Eye (tissue), 1 donor: ENCODE measurements around the gene DPY19L3.
"Not testable (repeated sequence)": the region's sequence is repeated elsewhere in the genome, so short reads cannot be mapped to it uniquely, and the experiment has no call there.

Source experiments
- DNase-seq: peaks from one replicate; pipeline ENCODE4 v3.0.0-alpha.2; 2015

DPY19L3 gene

GRCh38 chr19:32397671-32398101, 7.9 kb upstream of the DPY19L3 start:
- no peak for DNase-seq

DNA sequence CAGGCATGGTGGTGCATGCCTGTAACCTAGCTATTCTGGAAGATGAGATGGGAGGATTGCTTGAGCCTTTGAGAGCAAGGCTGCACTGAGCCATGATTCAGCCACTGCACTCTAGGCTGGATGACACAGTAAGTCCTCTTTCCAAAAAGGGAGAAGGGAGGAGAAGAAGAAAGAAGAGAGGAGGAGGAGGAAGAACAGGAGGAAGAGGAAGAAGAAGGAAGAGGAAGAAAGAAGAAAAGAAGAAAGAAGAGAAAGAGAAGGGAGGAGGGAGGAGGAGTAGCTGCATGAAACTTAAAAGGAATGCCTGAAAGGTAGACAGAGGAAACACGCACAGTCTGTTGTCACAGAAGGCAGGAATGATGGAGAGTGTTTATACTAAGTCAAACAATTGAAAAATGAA, 3.6 kb upstream of the DPY19L3 start:
- no peak for DNase-seq

GRCh38 chr19:32403291-32403995, 2.1 kb upstream of the DPY19L3 start:
- DNase-seq, result no peak

DNA sequence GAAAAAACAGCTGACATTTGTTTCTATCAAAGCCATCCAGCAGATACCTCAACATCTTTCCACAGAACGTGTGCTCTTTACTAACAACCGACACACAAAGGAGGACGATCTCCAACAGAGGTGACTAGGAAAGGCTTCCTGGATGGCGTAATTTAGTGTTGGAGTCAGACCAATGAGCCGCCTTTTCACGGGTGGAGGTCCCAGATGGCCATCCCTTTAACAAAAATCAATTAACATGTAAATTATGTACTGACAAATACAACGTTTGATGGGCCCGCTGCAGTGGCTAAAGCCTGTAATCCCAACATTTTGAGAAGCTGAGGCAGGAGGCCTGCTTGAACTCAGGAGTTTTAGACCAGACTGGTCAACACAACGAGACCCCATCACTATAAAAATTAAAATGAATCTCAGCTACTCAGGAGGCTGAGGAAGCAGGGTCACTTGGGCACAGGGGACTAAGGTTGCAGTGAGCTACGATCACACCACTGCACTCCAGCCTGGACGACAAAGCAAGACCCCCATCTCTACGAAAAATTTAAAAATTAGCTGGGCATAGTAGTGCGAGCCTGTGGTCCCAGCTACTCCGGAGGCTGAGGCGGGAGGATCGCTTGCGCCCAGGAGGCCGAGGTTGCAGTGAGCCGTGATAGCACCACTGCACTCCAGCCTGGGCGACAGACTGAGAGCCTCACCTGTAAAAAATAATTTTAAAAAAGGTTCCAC, 1.2 kb upstream of the DPY19L3 start:
- DNase-seq, result peak; percentile 28

- no peak for DNase-seq
Measured at GRCh38 chr19:32404933-32405430, 588 bp upstream of the DPY19L3 start.

DNA sequence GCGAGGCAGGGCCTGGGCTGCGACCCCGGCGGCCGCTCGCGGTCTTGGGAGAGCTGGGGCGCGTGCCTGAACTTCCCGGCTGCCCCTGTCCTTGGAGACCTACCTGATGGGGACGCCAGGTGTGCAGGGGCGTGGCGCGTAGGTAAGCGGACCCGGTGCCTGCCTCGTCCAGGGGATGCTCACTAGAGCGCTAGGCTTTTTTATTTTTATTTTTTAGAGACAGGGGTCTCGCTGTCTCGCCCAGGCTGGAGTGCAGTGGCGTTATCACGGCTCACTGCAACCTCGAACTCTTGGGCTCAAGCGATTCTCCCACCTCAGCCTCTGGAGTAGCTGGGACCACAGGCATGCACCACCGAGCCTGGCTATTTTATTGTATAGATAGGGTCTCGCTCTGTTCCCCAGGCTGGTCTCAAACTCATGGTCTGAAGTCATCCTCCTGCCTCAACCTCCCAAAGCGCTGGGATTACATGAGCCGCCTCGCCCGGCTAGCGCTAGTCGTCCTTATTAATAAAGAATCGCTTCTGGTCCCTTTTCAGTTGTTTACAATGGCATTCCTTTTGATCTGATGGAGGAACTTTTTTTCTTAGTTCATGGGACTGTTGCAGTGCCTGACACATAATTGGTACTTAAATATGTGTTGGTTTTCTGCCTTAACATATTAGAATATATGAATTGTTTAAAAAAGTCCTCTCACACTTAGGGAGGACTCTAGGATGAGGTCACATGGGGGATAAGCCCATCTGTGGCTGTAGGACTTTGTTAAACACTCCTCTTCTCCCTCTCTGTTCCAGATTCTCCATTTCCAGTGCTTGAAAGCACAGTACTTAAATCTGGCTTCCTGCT, 812 bp downstream of the DPY19L3 start:
- DNase-seq, result no peak

DNA sequence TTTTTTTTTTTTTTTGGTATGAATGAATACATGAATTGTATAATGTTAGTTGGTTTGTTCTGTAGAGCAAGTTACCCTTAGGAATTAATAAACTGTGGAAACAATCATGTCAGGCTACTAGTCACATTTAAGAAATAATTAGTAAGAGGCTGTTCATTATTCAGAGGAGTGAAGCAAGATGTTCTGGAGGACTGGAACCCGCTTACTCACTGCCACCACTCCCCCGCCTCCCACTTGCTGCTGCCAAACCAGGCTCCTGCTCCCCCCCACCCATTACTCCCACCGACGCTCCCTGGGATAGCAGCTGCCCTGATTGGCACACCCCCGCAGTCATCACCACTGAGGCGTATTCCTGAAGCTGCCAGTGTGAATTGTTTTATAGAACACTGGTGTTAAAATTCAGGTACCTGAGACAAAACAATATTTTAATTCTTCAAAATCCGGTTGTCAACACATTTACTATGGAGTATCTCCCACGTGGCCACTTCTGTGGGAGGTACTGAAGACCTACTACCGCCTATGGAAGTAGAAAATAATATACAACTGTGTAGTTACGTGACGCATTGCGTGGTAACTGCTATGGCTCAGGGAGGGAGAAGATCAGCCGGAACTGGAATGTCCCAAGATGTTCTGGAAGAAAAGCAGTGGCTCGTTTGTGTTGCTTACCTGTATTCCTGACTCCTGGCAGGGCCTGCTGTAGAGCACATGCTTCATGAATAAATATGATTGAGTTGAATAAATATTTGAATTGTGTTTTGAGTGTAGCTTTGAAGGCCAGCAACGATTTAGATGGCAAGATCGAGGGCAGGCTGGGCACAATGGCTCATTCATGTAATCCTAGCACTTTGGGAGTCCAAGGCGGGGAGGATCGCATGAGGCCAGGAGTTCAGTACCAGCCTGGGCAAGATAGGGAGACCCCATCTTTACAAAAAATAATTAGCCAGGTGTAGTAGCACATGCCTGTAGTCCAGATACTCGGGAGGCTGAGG, 1.7 kb downstream of the DPY19L3 start:
- DNase-seq, result no peak

DNA sequence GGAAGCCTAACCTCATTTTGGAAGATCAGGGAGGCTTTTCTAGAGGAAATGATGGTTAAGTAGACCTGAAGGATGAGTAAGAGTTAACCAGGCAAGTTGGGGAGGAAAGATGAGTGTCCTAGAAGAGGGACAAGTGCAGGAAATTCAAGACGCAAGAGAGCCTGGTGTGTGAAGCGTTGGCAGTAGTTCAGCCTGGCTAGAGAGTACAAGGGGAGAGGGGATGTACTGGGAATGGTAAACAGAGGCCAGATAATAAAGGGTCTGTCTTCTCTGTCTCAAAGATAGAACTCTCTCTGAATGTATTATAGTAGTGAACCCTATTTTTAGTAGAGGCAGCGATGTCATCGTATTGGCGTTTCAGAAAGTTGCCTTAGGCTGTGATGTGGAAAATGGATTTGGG, 9.7 kb downstream of the DPY19L3 start:
- no peak for DNase-seq

DNA sequence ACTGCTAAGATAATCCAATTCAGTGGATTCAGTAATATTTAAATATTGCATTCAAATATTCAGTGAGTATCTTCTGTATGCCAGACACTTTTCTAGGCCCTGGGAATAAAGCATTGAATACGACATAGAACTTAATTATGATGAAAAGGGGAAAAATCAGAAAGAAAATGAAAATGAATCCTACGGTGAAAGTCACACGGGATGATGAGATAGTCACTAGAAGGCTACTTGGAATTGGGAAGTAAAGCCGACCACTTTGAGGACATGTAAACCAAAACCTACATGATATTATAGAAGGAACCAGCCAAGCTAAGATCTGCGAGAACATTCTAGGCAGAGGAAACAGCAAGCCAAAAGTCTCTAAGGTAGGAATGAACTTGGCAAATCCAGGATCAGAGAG, 10.1 kb downstream of the DPY19L3 start:
- DNase-seq, result no peak

DNA sequence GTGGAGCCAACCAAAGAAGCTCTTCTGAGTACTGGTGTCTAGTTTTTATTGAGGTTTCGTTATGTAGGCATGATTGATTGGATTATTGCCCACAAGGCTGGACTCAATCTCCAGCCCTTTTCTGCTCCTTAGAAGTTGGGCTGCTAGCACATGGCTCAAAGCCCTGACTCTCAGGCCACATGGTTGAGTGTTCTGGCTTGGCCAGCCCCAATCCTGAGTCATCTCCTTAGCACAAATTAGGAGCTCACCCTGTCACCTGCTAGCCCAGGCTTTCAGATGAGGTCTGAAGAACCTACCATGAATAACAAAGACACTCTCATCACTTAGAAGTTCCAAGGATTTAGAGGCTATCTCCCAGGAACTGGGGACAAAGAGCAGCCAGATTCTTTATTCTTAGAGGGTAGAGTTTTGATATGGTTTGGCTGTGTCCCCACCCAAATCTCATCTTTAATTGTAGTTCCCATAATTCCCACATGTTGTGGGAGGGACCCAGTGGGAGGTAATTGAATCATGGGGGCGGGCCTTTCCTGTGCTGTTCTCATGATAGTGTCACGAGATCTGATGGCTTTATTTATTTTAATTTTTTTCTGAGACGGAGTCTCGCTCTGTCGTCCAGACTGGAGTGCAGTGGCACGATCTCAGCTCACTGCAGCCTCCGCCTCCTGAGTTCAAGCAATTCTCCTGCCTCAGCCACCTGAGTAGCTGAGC, 11.3 kb downstream of the DPY19L3 start:
- no peak for DNase-seq

DNA sequence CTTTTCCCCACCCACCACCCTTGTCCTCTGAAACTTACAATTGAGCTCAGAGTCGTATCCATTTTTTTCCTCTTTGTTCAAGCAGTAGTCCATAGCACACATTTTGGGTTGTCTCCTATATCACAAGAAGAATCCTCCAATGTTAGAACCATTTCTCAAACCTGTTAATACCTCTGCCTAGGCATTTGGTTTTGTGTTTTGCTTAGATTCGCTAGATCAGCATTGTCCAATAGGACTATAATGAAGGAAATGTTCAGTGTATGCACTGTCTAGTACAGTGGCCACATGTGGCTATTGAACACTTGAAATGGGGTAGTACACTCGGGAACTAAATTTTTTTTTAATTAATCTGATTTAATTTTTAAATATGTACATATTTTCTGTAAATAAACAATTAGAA, 12.6 kb downstream of the DPY19L3 start:
- DNase-seq, result no peak

- DNase-seq, result no peak
Measured at GRCh38 chr19:32421589-32422361, 16.2 kb downstream of the DPY19L3 start.

DNA sequence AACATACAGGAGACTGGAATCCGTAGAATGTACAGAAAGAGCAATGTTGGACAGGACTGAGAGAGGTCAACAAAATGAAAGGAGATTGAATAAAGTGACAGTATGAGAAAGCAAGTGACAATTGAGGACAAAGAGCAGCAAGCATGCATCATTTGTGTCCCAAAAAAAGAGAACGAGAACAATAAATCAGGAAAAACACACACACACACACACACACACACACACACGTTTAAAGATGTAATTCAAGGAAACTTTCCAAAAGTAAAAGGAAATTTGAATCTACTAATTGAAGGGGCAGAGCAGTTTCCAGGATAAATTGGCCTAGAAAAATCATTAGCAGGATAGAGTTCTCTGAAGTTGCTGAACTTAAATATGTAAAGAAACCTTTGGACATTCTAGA, 16.9 kb downstream of the DPY19L3 start:
- no peak for DNase-seq

DNA sequence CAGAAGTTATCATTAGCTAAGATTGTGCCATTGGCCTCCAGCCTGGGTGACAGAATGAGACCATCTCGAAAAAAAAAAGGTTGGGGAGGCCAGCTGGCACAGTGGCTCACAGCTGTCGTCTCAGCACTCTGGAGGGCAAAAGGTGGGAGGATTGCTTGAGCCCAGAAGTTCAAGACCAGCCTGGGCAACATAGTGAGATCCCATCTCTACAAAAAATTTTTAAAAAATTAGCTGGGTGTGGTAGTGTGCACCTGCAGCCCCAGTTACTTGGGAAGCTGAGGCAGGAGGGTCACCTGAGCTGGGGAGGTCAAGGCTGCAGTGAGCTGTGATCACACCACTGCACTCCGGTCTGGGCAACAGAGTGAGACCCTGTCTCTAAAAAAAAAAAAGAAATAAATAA, 18.4 kb downstream of the DPY19L3 start:
- not testable (repeated sequence) for DNase-seq

DNA sequence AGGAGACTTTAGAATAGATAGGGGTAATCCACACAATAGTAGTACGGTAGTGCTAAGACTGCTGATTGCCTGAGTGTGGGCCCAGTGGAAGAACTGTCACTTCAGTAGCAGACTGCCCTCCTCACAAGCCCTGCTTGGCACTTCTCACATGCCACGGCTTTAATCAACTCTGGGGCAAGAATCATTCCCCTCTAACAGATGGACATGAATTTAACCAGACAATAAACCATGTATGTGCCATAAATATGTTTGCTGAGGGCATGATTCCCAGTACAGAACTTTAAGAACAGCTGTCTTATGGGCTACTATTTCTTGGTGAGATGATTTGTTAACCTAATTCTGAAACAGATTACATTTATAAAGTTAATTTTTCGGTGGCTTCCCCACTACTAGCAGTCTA, 22.0 kb downstream of the DPY19L3 start:
- DNase-seq, result no peak

DNA sequence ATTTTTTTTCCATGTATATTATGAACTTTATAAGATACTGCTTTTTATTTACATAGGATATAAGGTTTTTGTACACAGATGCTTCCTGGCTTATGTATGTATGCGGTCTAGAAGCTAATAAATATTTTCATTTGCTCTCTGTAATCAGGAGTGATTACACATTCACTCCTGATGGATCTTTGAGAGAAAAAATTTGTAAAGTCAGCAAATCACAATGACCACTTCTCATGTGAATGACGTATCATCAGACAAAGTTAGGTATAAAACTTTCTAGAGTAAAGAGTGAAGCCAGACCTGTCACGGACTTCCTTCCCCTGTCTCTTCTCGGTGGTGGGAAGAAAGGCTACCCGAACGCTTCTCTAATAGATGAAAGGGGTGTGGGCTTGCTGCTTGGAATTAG, 31.1 kb downstream of the DPY19L3 start:
- DNase-seq, result no peak

- DNase-seq, result no peak
Measured at GRCh38 chr19:32437096-32437495, 31.5 kb downstream of the DPY19L3 start.

DNA sequence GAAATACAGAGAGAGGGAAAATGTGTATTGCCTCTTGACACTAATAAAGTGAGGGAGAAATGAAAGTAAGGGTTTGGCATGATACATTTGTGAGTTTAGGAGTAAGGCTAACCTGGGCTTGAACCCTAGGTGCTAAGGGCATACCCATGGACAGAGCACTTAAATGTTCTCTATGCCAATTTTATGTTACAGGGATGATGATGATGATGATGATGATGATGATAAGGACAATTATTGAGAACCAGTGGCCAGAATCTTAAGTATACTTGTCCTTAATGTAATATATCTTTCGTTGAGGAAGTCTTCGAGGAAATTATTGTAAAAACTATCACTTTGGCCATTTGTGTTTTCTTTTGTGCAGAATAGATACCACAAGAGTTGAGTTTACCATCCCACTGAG, 33.2 kb downstream of the DPY19L3 start:
- DNase-seq, result no peak

DNA sequence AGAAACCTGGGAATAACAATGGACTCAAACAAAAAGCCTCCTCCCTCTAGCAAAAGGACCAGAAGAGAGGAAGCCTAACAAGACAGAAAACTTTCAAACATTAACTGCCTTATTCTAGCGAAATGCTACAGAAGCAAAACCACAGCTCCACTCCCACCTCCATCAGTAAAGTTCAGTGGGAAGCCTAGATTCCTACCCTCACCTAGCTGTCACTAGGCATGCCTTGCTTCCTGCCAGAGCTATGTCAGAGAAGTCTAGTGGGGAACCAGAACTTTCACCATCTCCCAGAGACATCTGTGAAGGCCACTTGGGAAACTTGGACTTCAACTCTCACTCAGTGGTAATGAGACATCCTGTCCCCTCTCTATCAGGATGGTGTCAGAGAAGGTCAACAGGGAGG, 37.1 kb downstream of the DPY19L3 start:
- DNase-seq, result no peak

- not testable (repeated sequence) for DNase-seq
Measured at GRCh38 chr19:32447534-32447933, 42.0 kb downstream of the DPY19L3 start.

DNA sequence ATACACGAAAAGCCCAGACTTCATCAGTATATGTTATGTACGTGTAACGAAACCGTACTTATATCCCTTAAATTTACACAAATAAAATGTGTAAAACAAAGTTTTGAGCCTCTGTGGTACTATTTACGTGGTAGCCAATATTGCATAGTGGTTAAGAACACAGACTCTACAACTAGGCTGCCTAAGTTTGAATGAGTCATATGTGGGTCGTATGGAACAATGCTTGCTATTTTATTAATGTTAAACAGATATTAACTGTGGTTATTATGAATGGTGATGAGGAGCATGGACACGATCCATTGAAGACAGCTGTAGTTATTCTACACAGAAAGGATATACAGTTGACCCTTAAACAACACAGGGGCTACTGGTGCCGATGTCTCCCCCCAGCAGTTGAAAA, 42.5 kb downstream of the DPY19L3 start:
- DNase-seq, result no peak
